Measurements from ENCODE around the gene RPL32. TPM values are rescaled to one million over a fixed set of nuclear protein-coding genes. Genes with fewer than 3 reads are reported as not detected.

Gene RPL32
- total and polyA plus RNA-seq, 2 of the 4 experiments (the other 2 are of a cell fraction) = 566 to 1,856 TPM

- TF ChIP-seq RCOR1 (IDR thresholded peaks at IDR 0.05; ENCODE audit: insufficient replicate concordance, low read length) (no peak), CTCF (conservative IDR thresholded peaks at IDR 0.05; ENCODE audit: low read depth, low read length) (no peak), CHD1 (IDR thresholded peaks at IDR 0.05; ENCODE audit: low read depth, low read length) (no peak), POLR2A (IDR thresholded peaks at IDR 0.05; ENCODE audit: low read depth, low read length) (no peak)
- no TSS peak for BruUV-seq (replicated peaks)
- ATAC-seq (ENCODE audit: low read depth) (no peak), DNase-seq (no peak)
- Histone ChIP-seq H3K4me1 (ENCODE audit: control insufficient read depth, insufficient read depth, low read length) (peaks cover 2% of the 10 kb centered on the region; the same call in 1 of the 2 replicates), H3K4me2 (ENCODE audit: low read depth, low read length) (no peak overlapping the region), H4K5ac (ENCODE audit: low read depth, low read length) (no peak overlapping the region), H2AK9ac (replicated peaks; ENCODE audit: low read depth, low read length, poor library complexity) (no peak overlapping the region), H3K9ac (ENCODE audit: low read depth, low read length) (no peak overlapping the region), H2BK15ac (ENCODE audit: low read depth, low read length) (no peak overlapping the region), H3K56ac (ENCODE audit: extremely low read depth, insufficient read depth, low read length) (no peak overlapping the region), H3K4me3 (ENCODE audit: insufficient read depth, low read depth, low read length) (no peak overlapping the region), H3K23ac (ENCODE audit: low read depth, low read length) (no peak overlapping the region), H3K4ac (ENCODE audit: low read depth, low read length) (no peak overlapping the region), H3K14ac (replicated peaks; ENCODE audit: low read depth, low read length) (no peak overlapping the region), H4K91ac (ENCODE audit: insufficient read depth, low read depth, low read length) (no peak overlapping the region), H2BK20ac (ENCODE audit: low read depth, low read length) (no peak overlapping the region), H3K27me3 (ENCODE audit: control insufficient read depth, insufficient read depth, low read length) (no peaks in the 10 kb centered on the region), H3K27ac (ENCODE audit: insufficient read depth, low read length) (no peak overlapping the region), H3K9me3 (ENCODE audit: control insufficient read depth, insufficient read depth, low read length) (no peaks in the 10 kb centered on the region), H3K9me1 (ENCODE audit: insufficient read depth, low read length) (no peaks in the 10 kb centered on the region), H3K79me1 (ENCODE audit: low read depth in 1 of 2, low read length in 2 of 2) (no peaks in the 10 kb centered on the region), H4K20me1 (ENCODE audit: insufficient read depth, low read length) (no peaks in the 10 kb centered on the region), H2BK5ac (ENCODE audit: low read depth, low read length, poor library complexity, severe bottlenecking) (no peak overlapping the region), H2AK5ac (ENCODE audit: low read depth, low read length) (no peak overlapping the region), H2BK120ac (ENCODE audit: low read depth, low read length) (no peak overlapping the region), H2AFZ (replicated peaks; ENCODE audit: low read length, poor library complexity) (no peak overlapping the region), H3K36me3 (ENCODE audit: control insufficient read depth, insufficient read depth, low read length) (peaks cover 33% of the 10 kb centered on the region; the same call in 1 of the 2 replicates), H3K18ac (ENCODE audit: low read depth, low read length) (no peak overlapping the region), H4K8ac (ENCODE audit: low read depth in 2 of 2, low read length in 2 of 2) (no peak overlapping the region)
- 75% methylated on average over 1 of the region's 3 CpGs; no CpG with 5 or more reads in 1 of the 2 experiments for WGBS, 2 experiments (ENCODE audit: extremely low coverage in 2 of 2, insufficient read length in 1 of 2)
- CTCF ChIA-PET = no interaction called here
- in situ Hi-C loops (cut with MboI; ENCODE audit: low sequenced_read_pairs) (no loop called here), dilution Hi-C loops (cut with HindIII; ENCODE audit: low sequenced_read_pairs, unreplicated experiment) (no loop called here), intact Hi-C loops (cut with micrococcal nuclease) (no loop called here)
- POLR2A ChIA-PET (ENCODE audit: unreplicated experiment) = no interaction called here
These were observed 28.6 kb downstream of the RPL32 start for GRCh38 chr3:12812812-12813211.
